HG03196 (cell line): Measurements from ENCODE around the gene PRR19.

Experiments used
- ATAC-seq: cut with Tn5 transposase; IDR thresholded peaks from one replicate; pipeline ENCODE4 v1.9.1; 2021; ENCODE audit not compliant: unreplicated experiment

PRR19 gene

GRCh38 chr19:42344336-42344893, 42.5 kb downstream of the PRR19 start:
- ATAC-seq: no peak

DNA sequence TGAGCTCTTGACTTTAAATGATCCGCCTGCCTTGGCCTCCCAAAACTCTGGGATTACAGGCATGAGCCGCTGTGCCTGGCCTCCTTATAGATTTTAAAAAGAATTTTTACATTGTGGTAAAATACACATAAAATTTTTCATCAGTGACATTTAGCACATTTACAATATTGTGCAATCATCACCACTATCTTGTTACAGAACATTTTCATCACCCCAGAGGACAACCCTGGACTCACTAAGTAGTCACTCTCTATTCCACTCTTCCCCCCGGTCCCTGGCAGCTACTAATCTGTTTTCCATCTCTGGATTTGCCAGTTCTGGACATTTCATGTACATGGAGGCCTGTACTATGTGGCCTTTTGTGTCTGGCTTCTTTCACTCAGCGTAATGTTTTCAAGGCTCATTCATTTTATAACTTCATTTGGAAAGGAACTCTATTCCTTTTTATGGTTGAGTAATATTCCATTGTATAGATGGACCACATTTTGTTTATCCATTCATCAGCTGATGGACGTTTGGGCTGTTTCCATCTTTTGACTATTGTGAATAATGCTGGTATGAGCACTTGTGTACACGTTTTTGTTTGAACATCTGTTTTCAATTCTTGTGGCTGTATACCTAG, 43.4 kb downstream of the PRR19 start:
- no peak for ATAC-seq

DNA sequence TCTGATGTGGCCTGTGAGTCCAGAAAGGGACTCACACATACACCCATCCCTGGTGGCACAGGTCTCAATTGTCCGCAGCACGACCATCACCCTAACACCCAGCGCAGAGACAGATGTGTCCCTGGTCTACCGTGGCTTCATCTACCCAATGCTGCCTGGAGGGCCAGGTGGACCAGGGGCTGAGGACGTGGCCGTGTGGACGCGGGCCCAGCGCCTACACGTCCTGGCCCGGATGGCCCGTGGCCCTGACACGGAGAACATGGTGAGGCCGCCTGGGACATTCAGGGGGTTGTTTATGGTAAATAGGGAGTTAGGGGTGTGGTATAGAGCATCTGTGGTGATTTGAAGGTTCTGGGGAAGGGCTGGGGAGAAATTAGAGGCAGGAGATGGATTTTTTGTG, 46.3 kb downstream of the PRR19 start:
- no peak for ATAC-seq

- ATAC-seq: no peak
These were observed 47.6 kb downstream of the PRR19 start for GRCh38 chr19:42349378-42350107.

DNA sequence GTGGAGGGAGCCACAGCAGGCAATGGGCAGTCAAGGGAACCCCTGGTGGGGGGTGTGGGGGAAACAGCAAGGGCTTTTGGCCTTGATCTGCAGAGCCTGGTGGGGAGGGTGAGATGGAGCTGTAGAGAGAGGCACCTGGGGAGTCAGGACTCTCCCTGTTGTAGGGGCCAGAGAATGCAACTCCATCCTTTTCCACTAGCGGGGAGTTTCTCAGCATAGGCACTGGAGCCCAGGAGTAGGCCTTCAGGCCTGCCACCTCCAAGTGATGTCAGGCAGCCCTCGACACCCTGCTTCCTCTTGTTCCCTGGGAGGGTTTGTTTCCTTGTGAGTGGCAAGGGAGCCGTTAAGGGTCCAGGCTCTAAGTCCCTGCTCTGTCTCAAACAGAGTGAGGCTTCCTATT, 48.5 kb downstream of the PRR19 start:
- ATAC-seq: no peak

DNA sequence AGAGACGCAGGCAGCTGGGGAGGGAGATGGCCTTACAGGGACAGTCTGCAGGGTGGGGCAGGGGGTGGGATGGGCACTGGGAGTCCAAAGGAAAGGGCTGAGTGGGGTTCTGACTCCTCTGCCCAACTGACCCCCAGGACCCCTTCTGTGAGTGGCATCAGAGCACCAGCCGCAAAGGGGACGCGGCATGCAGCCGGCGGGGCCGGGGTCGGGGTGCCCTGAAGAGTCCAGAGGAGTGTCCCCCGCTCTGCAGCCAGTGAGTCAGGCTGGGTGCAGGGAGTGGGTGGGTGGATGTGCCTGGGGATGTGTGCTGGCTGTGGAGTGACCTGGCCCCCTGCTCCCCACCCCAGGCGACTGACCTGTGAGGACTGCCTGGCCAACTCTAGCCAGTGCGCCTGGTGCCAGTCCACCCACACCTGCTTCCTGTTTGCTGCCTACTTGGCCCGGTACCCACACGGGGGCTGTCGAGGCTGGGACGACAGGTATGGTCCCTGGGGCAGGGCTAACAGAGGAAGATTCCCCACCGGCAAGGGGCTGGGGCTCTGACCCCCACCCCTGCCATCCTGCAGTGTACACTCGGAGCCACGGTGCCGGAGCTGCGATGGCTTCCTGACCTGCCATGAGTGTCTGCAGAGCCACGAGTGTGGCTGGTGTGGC, 49.3 kb downstream of the PRR19 start:
- ATAC-seq: no peak

DNA sequence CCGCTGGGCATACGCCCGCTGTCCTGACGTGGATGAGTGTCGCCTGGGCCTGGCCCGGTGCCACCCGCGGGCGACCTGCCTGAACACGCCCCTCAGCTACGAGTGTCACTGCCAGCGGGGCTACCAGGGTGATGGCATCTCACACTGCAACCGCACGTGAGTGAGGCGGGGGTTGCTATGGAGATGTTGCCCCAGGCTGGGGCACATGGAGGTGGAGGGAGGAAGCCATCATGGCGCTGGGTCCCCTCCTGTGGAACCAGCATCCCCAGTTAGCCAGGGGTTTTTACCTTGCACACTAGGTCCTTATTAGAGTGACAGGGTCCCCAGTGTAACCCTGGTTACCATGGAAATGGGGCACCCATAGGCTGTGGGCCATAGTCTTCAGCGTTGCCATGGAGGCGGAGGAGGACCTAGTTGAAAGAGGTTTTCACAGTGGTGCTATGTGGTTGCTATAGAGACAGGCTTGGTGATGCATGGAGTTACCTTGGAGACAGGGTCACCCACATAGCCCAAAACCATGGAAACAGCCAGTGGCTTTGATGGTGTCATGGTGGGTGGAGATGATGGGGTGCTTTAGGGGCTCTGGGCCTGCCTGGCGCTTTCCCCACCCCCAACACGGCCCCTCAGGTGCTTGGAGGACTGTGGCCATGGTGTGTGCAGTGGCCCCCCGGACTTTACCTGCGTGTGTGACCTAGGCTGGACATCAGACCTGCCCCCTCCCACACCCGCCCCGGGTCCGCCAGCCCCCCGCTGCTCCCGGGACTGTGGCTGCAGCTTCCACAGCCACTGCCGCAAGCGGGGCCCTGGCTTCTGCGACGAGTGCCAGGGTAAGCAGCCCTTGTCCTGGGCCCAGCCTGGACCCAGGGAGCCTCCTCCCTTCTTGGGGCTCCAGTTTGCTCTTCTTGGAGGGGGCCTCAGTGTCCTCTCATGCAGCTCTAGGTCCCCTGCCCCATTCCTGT, 50.6 kb downstream of the PRR19 start:
- no peak for ATAC-seq

DNA sequence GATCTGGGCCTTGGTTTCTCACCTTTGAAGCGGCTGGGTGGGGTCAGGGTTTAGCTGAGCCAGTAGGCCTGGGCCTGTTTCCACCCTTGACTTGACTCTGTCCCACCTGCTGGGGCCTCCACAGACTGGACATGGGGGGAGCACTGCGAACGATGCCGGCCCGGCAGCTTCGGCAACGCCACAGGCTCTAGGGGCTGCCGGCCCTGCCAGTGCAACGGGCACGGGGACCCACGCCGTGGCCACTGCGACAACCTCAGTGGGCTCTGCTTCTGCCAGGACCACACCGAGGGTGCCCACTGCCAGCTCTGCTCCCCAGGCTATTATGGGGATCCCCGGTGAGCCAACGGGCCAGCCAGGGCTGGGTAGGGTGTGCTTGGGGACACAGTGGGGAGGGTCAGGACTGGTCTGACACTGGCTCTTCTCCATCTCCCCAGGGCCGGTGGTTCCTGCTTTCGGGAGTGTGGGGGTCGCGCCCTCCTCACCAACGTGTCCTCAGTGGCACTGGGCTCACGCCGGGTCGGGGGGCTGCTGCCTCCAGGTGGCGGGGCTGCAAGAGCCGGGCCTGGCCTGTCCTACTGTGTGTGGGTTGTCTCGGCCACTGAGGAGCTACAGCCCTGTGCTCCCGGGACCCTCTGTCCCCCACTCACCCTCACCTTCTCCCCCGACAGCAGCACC, 51.5 kb downstream of the PRR19 start:
- no peak for ATAC-seq

DNA sequence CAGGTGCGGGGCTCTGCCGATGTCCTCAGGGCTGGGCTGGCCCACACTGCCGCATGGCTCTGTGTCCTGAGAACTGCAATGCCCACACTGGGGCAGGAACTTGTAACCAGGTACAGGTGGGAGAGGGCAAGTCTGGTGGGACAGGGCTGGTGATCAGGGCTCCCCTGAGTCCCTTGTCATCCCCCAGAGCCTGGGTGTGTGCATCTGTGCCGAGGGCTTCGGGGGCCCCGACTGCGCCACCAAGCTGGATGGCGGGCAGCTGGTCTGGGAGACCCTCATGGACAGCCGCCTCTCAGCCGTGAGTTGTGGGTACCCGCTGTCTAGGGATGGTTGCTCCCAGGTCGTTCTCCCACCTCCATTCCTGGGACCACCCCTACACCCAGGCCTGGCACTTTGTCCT, 54.0 kb downstream of the PRR19 start:
- ATAC-seq: no peak

- ATAC-seq: no peak
These were observed 54.8 kb downstream of the PRR19 start for GRCh38 chr19:42356686-42357085.

- ATAC-seq: no peak
These were observed 55.4 kb downstream of the PRR19 start for GRCh38 chr19:42357290-42357689.
